Tibial nerve (tissue), 4 donors: Measurements from ENCODE around the gene GEN1. TPM values are rescaled to one million over a fixed set of nuclear protein-coding genes. Genes with fewer than 3 reads are reported as not detected.

ENCODE experiments used
- DNase-seq, 2 donors: peaks; one replicate each; pipeline ENCODE4 v3.0.0-alpha.2; 2019; ENCODE audit warnings: low spot score in 2 of 2
- H3K27ac ChIP-seq, 4 donors: fragments of 200-600 bp; sonication (generic) in 3 of 4; one replicate each; pipeline ENCODE4 v1.5.1; 2017 to 2019; ENCODE audit warnings: mild to moderate bottlenecking in 1 of 4
- H3K27me3 ChIP-seq, 2 donors: fragments of 200-600 bp; sonication (generic) in 1 of 2; one replicate each; pipeline versions ENCODE4 v1.5.1 to v1.6.0; 2017 to 2019
- H3K36me3 ChIP-seq, 3 donors: fragments of 200-600 bp; sonication (generic); one replicate each; pipeline ENCODE4 v1.5.1; 2018 to 2019
- H3K4me1 ChIP-seq, 4 donors: fragments of 200-600 bp; sonication (generic) in 3 of 4; one replicate each; pipeline ENCODE4 v1.5.1; 2017 to 2019
- H3K4me3 ChIP-seq, 4 donors: fragments of 200-600 bp; sonication (generic) in 3 of 4; one replicate each; pipeline ENCODE4 v1.5.1; 2017 to 2019; ENCODE audit warnings: mild to moderate bottlenecking in 1 of 4, moderate library complexity in 1 of 4
- H3K9me3 ChIP-seq, 4 donors: fragments of 200-600 bp; sonication (generic) in 3 of 4; one replicate each; pipeline ENCODE4 v1.5.1; 2017 to 2019
- EP300 ChIP-seq, 2 donors: sonication (generic); formaldehyde crosslinking; IDR thresholded peaks; one replicate each; pipeline ENCODE4 v1.6.1; 2017; ENCODE audit warnings: antibody characterized with exemption in 2 of 2, mild to moderate bottlenecking in 1 of 2
- POLR2A ChIP-seq, 2 donors: fragments of 450-650 bp; IDR thresholded peaks; one replicate each; pipeline ENCODE4 v1.6.1; 2017; ENCODE audit warnings: antibody characterized with exemption in 2 of 2, mild to moderate bottlenecking in 2 of 2, moderate library complexity in 2 of 2
- WGBS, 2 donors: methylation state at CpG; one replicate each; pipeline ENCODE4 v1.1.5; 2018; 5-methylcytosine and 5-hydroxymethylcytosine counted together
- total RNA-seq, 4 donors: library from RNA; depleted of rRNA; stranded (reverse); fragments of >200 nt; gene quantifications; one replicate each; pipeline ENCODE4 v1.1.0, GENCODE V29; 2016
- TF ChIP-seq, protein P1 (sequence below), 5 experiments: fragments of 200-600 bp in 3 of 5; fragments of 450-650 bp in 2 of 5; sonication (generic) in 3 of 5; IDR thresholded peaks; one replicate each; pipeline ENCODE4 v1.5.1; 2016 to 2019; ENCODE audit warnings: antibody characterized with exemption in 5 of 5, mild to moderate bottlenecking in 3 of 5, moderate library complexity in 2 of 5

The GEN1 gene
- total RNA-seq, 4 donors from 2014 or later = 1.5 to 17.5 (median 4.2) TPM

DNA sequence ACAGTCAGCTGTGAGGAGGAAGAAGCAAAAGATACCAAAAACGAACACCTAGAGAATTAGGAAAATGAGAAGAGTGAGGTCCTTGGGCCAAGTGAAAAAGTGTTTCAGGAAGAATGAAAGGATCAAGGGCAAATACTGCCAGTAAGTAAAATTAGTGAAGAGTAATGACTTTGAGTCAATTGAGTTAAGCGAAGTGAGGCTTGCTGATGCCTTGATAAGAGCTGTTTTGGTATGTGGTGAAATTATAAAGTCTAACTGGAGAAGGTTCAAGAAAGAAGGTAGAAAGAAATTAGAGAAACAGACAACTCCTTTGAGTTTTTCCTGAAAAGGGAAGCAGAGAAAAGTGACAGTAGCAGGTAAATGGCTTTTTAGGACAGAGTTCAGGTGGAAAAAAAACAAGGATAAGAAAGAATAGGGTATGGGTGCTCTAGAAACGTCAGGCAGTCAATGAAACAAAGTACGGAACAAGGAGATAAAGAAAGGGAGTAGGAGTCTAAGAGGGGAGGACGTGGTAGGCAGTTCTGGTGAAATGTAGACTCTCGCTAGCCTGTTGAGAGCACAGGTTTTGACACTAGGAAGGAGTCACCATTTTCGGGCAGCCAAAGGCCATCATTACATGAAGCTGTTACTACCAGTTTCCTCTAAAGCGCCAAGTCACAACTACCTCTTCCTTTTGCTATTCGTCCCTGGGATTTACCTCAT, 43.2 kb upstream of the GEN1 start:
- Histone ChIP-seq H3K4me1 (no peaks in the 10 kb centered on the region), H3K36me3 (peaks cover 0 to 74% (median 0%) of the 10 kb centered on the region in 3 donors)

DNA sequence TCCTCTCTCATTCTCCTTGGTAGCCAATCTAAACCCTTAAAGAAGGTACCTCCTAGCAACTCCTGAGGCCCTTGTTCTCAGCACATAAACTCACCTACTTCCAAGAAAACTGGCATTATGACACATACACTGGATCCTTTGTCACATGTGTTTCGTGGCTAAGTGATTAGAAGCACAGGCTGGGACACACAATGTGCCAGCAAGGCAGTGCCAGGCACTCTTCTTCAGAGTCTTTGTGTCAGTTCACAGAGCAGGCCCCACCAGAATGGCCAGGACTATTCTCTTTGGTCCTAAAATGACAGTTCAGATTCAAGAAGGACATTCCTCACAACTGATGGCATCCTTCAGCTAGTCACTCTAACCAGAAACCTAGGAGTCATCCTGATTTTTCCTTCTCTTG, 40.6 kb upstream of the GEN1 start:
- H3K27me3 ChIP-seq = no peaks in the 10 kb centered on the region
- no peak overlapping the region for H3K4me3 ChIP-seq
- WGBS, 2 donors = 81 to 95% methylated on average over 1 of the region's 1 CpG
- H3K36me3 ChIP-seq = peaks cover 0 to 80% (median 5%) of the 10 kb centered on the region in 3 donors
- no peaks in the 10 kb centered on the region for H3K9me3 ChIP-seq
- TF ChIP-seq POLR2A (IDR thresholded peaks at IDR 0.05) (no peak), EP300 (IDR thresholded peaks at IDR 0.05) (no peak)
- TF ChIP-seq, protein P1, sequence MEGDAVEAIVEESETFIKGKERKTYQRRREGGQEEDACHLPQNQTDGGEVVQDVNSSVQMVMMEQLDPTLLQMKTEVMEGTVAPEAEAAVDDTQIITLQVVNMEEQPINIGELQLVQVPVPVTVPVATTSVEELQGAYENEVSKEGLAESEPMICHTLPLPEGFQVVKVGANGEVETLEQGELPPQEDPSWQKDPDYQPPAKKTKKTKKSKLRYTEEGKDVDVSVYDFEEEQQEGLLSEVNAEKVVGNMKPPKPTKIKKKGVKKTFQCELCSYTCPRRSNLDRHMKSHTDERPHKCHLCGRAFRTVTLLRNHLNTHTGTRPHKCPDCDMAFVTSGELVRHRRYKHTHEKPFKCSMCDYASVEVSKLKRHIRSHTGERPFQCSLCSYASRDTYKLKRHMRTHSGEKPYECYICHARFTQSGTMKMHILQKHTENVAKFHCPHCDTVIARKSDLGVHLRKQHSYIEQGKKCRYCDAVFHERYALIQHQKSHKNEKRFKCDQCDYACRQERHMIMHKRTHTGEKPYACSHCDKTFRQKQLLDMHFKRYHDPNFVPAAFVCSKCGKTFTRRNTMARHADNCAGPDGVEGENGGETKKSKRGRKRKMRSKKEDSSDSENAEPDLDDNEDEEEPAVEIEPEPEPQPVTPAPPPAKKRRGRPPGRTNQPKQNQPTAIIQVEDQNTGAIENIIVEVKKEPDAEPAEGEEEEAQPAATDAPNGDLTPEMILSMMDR (IDR thresholded peaks at IDR 0.05) = no peak
- no peak for DNase-seq
- no peaks in the 10 kb centered on the region for H3K4me1 ChIP-seq
- H3K27ac ChIP-seq = no peak overlapping the region

More for the DNA sequence above, 43.2 kb upstream of the GEN1 start:
- no peak for TF ChIP-seq POLR2A (IDR thresholded peaks at IDR 0.05)
- TF ChIP-seq EP300 (IDR thresholded peaks at IDR 0.05) = no peak
- TF ChIP-seq, protein P1 (IDR thresholded peaks at IDR 0.05) = no peak
- Histone ChIP-seq H3K27me3 (no peaks in the 10 kb centered on the region), H3K27ac (no peak overlapping the region), H3K9me3 (no peaks in the 10 kb centered on the region), H3K4me3 (no peak overlapping the region)
- 93 to 95% methylated on average over 9 of the region's 9 CpGs for WGBS, 2 donors
- DNase-seq = no peak

DNA sequence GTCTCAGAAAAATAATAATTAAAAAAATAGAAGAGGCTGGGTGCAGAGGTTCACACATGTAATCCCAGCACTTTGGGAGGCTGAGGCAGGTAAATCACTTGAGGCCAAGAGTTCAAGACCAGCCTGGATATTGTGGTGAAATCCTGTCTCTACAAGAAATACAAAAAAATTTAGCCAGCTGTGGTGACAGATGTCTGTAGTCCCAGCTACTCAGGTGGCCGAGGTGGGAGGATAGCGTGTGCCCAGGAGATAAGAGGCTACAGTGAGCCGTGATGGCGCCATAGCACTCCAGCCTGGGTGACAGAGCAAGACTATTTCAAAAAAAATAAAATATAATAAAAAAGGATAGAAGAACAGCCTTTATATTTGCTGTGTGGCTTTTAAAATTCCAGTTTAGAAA, 36.3 kb upstream of the GEN1 start:
- 94 to 100% methylated on average over 4 of the region's 4 CpGs for WGBS, 2 donors
- no peaks in the 10 kb centered on the region for H3K27me3 ChIP-seq
- no peaks in the 10 kb centered on the region for H3K4me1 ChIP-seq
- no peaks in the 10 kb centered on the region for H3K9me3 ChIP-seq
- H3K4me3 ChIP-seq = no peak overlapping the region
- H3K36me3 ChIP-seq = peaks cover 0 to 78% (median 11%) of the 10 kb centered on the region in 3 donors
- H3K27ac ChIP-seq = no peak overlapping the region
- no peak for DNase-seq
- TF ChIP-seq, protein P1 (IDR thresholded peaks at IDR 0.05) = no peak
- TF ChIP-seq POLR2A (IDR thresholded peaks at IDR 0.05) = no peak

DNA sequence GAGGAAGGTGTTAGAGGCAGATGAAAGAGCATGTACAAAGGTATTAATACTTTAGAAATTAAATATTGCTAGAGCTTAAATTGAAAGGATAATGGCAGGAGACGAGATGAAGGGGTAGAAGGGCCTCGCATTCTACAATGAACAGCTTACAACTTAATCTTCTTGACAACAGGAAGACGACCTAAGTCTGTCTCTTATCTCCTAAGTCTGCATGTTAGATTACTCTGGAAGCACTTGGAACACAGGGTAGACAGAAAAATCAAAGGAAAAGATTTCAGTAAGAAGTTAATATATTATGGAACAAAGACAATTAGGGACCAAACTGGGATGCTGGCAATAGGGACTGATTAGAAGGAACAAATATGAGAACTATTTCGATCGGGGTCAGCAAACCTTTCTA, 35.2 kb upstream of the GEN1 start:
- 89% methylated on average over 5 of the region's 5 CpGs for WGBS, 2 donors
- Histone ChIP-seq H3K4me3 (no peak overlapping the region), H3K27ac (no peak overlapping the region), H3K9me3 (no peaks in the 10 kb centered on the region), H3K4me1 (no peaks in the 10 kb centered on the region), H3K36me3 (peaks cover 0 to 75% (median 11%) of the 10 kb centered on the region in 3 donors), H3K27me3 (no peaks in the 10 kb centered on the region)
- DNase-seq = no peak
- TF ChIP-seq POLR2A (IDR thresholded peaks at IDR 0.05) (no peak), EP300 (IDR thresholded peaks at IDR 0.05) (no peak)
- TF ChIP-seq, protein P1 (IDR thresholded peaks at IDR 0.05) = no peak

DNA sequence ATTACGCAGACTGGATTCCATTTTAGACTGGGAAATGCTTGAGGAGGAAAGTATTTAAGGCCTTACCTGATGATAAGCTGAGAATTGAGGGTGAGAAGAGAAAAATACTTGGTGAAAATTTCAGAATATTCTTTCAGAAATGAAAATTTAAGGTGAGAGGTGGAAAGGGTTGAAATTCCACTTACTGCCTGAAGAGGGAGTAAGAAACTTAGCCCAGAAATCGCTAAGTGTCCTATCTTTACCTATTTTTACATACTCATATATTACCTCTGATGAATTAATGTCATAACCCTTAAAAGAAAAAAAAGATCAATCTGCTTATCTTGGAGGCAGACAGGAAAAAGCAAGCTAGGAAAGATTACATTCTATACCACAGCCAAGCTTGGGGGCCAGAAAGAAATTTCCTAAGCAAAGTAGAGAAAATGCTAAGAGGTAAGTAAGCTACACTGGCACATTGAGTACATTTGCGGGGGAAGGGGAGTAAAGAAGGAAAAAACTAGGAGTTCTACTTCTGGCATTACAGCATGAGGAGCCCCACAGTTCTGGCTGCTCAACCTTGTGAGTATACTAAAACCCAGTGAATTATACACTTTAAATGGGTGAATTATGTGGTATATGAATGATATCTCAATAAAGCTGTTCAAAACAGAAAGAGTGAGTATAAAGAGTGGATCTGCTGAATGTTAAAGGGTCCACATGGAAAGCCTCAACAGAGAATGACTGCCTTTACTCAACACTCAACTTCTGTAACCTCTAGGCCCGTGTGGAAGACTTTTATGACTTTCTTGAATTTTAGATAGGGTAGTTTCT, 34.2 kb upstream of the GEN1 start:
- Histone ChIP-seq H3K27me3 (no peaks in the 10 kb centered on the region), H3K4me3 (no peak overlapping the region), H3K4me1 (no peaks in the 10 kb centered on the region), H3K36me3 (peaks cover 0 to 68% (median 11%) of the 10 kb centered on the region in 3 donors), H3K9me3 (no peaks in the 10 kb centered on the region), H3K27ac (no peak overlapping the region)
- TF ChIP-seq, protein P1 (IDR thresholded peaks at IDR 0.05) = peak; percentile 56 to 82 (median 65)
- TF ChIP-seq EP300 (IDR thresholded peaks at IDR 0.05) = no peak
- DNase-seq = no peak
- WGBS, 2 donors = 73 to 78% methylated on average over 4 of the region's 4 CpGs
